ENCODE results near the gene CUX1. TPM values are rescaled to one million over a fixed set of nuclear protein-coding genes. Genes with fewer than 3 reads are reported as not detected.

Gene CUX1
- total RNA-seq, 4 donors from 2014 or later: 40.8 to 62.1 (median 43.8) TPM

DNA sequence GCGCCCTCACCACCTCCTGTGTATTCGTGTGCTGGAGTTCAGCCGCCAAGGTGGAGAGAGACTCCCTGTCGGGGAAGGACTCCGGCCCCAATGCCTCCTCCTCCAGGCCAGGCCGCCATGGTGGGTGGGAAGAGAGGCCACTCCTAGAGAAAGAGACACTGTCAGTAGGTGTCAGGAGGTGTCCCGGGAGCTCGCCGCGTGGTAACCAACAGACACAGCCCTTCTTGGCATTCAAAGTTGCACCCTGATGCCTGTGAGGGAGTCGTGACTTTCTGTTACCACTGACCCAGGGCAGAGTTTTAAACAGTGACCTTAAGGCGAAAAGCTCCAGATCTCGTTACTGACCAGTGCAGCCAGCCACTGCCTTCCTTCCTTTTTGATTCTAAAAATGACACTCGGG, 155.2 kb downstream of the CUX1 start:
- no peak for DNase-seq (ENCODE audit: low spot score in 2 of 2)
- TF ChIP-seq, protein P1, sequence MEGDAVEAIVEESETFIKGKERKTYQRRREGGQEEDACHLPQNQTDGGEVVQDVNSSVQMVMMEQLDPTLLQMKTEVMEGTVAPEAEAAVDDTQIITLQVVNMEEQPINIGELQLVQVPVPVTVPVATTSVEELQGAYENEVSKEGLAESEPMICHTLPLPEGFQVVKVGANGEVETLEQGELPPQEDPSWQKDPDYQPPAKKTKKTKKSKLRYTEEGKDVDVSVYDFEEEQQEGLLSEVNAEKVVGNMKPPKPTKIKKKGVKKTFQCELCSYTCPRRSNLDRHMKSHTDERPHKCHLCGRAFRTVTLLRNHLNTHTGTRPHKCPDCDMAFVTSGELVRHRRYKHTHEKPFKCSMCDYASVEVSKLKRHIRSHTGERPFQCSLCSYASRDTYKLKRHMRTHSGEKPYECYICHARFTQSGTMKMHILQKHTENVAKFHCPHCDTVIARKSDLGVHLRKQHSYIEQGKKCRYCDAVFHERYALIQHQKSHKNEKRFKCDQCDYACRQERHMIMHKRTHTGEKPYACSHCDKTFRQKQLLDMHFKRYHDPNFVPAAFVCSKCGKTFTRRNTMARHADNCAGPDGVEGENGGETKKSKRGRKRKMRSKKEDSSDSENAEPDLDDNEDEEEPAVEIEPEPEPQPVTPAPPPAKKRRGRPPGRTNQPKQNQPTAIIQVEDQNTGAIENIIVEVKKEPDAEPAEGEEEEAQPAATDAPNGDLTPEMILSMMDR (IDR thresholded peaks at IDR 0.05): no peak
- no peak for TF ChIP-seq POLR2A (IDR thresholded peaks at IDR 0.05)
- 93% methylated on average over 14 of the region's 14 CpGs for WGBS, 2 donors
- intact Hi-C loops (cut with DNase I; ENCODE audit: low total_unique reads): no loop called here
- H3K4me3 ChIP-seq (ENCODE audit: low read depth, poor library complexity, severe bottlenecking): no peak overlapping the region

- H3K4me3 ChIP-seq (ENCODE audit: low read depth, poor library complexity, severe bottlenecking): no peak overlapping the region
- no peak for DNase-seq (ENCODE audit: low spot score in 2 of 2)
- WGBS, 2 donors: 93 to 97% methylated on average over 8 of the region's 8 CpGs
- intact Hi-C loops (cut with DNase I; ENCODE audit: low total_unique reads): no loop called here
- TF ChIP-seq, protein P1 (IDR thresholded peaks at IDR 0.05): no peak
- no peak for TF ChIP-seq POLR2A (IDR thresholded peaks at IDR 0.05)
Measured at GRCh38 chr7:101973130-101973529, 155.7 kb downstream of the CUX1 start.

DNA sequence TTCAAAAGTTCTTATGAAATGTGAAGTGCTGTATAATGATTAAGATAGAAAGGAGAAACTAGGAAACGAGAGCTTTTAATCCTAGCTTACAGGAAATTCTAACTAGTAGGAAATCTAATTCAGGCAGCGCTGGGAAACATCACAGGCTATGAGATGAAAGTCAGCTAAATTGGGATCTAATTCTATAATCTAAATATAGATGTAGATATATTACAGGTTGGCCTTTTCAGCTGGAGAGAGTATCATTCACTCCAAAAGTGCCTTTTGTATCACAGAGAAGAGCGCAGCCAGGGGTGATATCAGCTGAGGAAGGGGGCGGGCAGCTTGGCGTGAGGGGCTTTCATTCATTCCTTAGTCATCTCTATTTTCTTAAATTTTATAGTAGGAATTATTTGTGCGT, 157.0 kb downstream of the CUX1 start:
- WGBS, 2 donors: 91 to 94% methylated on average over 6 of the region's 6 CpGs
- intact Hi-C loops (cut with DNase I; ENCODE audit: low total_unique reads): no loop called here
- TF ChIP-seq POLR2A (IDR thresholded peaks at IDR 0.05): no peak
- TF ChIP-seq, protein P1 (IDR thresholded peaks at IDR 0.05): no peak
- H3K4me3 ChIP-seq (ENCODE audit: low read depth, poor library complexity, severe bottlenecking): no peak overlapping the region
- no peak for DNase-seq (ENCODE audit: low spot score in 2 of 2)

- DNase-seq (ENCODE audit: low spot score in 2 of 2): no peak
- TF ChIP-seq, protein P1 (IDR thresholded peaks at IDR 0.05): no peak
- no peak for TF ChIP-seq POLR2A (IDR thresholded peaks at IDR 0.05)
- H3K4me3 ChIP-seq (ENCODE audit: low read depth, poor library complexity, severe bottlenecking): no peak overlapping the region
- intact Hi-C loops (cut with DNase I; ENCODE audit: low total_unique reads): no loop called here
- 87 to 96% methylated on average over 7 of the region's 7 CpGs for WGBS, 2 donors
Measured at GRCh38 chr7:101975046-101975445, 157.6 kb downstream of the CUX1 start.

GRCh38 chr7:101976411-101976810, 159.0 kb downstream of the CUX1 start:
- 79 to 83% methylated on average over 5 of the region's 5 CpGs for WGBS, 2 donors
- TF ChIP-seq POLR2A (IDR thresholded peaks at IDR 0.05): no peak
- TF ChIP-seq, protein P1 (IDR thresholded peaks at IDR 0.05): no peak
- no peak overlapping the region for H3K4me3 ChIP-seq (ENCODE audit: low read depth, poor library complexity, severe bottlenecking)
- intact Hi-C loops (cut with DNase I; ENCODE audit: low total_unique reads): no loop called here
- no peak for DNase-seq (ENCODE audit: low spot score in 2 of 2)

DNA sequence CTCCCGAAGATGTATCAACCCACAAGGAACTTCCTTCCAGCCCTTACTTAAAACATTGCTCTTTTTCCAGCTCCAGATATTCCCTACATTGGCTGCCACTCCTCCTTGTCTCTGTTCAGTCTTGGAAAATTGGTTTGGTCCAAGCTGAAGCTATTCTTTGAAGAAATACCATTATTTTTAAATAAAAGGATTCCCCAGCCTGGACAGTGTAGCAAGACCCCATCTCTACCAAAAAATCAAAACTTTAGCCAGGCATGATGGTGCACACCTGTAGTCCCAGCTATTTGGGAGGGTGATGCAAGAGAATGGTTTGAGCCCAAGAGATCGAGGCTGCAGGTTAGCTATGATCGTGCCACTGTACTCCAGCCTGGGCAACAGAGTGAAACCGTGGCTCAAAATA, 159.8 kb downstream of the CUX1 start:
- intact Hi-C loops (cut with DNase I; ENCODE audit: low total_unique reads): no loop called here
- DNase-seq (ENCODE audit: low spot score in 2 of 2): no peak
- no peak for TF ChIP-seq POLR2A (IDR thresholded peaks at IDR 0.05)
- TF ChIP-seq, protein P1 (IDR thresholded peaks at IDR 0.05): no peak
- no peak overlapping the region for H3K4me3 ChIP-seq (ENCODE audit: low read depth, poor library complexity, severe bottlenecking)
- 96 to 99% methylated on average over 4 of the region's 4 CpGs for WGBS, 2 donors

Measured in lower leg skin (tissue), 4 donors.